Activated T-helper 2 cell treated with anti-CD3 and anti-CD28 coated beads, Interferon-gamma antibody, Interleukin-2, Interleukin-4, amounts not matched to agents 10 μg/mL and 5 μg/mL and 100 μg/mL, durations not matched to agents 14 hours and 24 hours and 36 hours (primary cell): ENCODE data around the gene NIPAL3. TPM values are rescaled to one million over a fixed set of nuclear protein-coding genes. Genes with fewer than 3 reads are reported as not detected.

ENCODE experiments used
- DNase-seq: peaks from one replicate; pipeline ENCODE4 v3.0.0; 2021; ENCODE audit warnings: low spot score
- H3K27ac Mint-ChIP-seq: one replicate; pipeline ENCODE4 v1.8.0; 2021; ENCODE audit warnings: mixed read lengths
- H3K27me3 Mint-ChIP-seq: one replicate; pipeline ENCODE4 v1.8.0; 2021; ENCODE audit warnings: low read depth, mixed read lengths
- H3K36me3 Mint-ChIP-seq: one replicate; pipeline ENCODE4 v1.8.0; 2021; ENCODE audit warnings: low read depth, mixed read lengths
- H3K4me1 Mint-ChIP-seq: one replicate; pipeline ENCODE4 v1.8.0; 2021; ENCODE audit warnings: low read depth, mixed read lengths
- H3K4me3 Mint-ChIP-seq: one replicate; pipeline ENCODE4 v1.8.0; 2021; ENCODE audit warnings: low read depth, mild to moderate bottlenecking, moderate library complexity, mixed read lengths
- H3K9me3 Mint-ChIP-seq: one replicate; pipeline ENCODE4 v1.8.0; 2021; ENCODE audit warnings: mixed read lengths
- intact Hi-C: fragments of 100-400 bp; cut with micrococcal nuclease; formaldehyde crosslinking; loops from one replicate; pipeline ENCODE4 v1.15.1; 2023
- total RNA-seq: library from RNA; stranded (reverse); gene quantifications from 2 replicates; pipeline ENCODE4 v1.2.3, GENCODE V29; 2022

NIPAL3 gene
- total RNA-seq, 1 donor from 2014 or later, result 24.6 TPM

DNA sequence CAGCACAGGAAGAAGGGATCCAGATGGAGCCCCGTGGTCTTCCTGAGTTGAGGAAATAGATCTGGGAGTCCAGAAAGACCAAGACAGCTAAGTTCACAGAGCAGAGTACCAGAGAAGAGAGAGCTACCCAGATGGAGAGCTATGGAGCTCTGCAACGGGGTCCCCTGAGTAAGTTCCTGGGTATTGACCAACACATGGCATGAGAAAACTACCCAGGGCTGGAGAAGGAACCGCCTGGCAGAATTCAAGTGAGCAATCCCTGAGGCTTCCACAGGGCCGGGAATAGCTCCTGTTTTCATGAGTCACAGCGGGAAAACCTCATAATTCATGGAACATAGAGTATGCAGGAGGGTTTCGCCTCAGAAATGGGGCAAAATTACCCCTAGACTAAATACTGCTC lies 21.7 kb upstream of the NIPAL3 start:
- peaks cover 3% of the 10 kb centered on the region for H3K36me3 Mint-ChIP-seq
- no peaks in the 10 kb centered on the region for H3K9me3 Mint-ChIP-seq
- DNase-seq, result no peak
- H3K27me3 Mint-ChIP-seq, result no peaks in the 10 kb centered on the region
- no peak overlapping the region for H3K27ac Mint-ChIP-seq
- no peak overlapping the region for H3K4me3 Mint-ChIP-seq
- intact Hi-C loops, result loop anchor here (5.0 kb wide), 1 partner anchor 322 kb away; no protein-coding TSS in a partner anchor
- H3K4me1 Mint-ChIP-seq, result peaks cover 14% of the 10 kb centered on the region

GRCh38 chr1:24400065-24400464 lies 15.5 kb upstream of the NIPAL3 start:
- Mint-ChIP-seq H3K27me3 (no peaks in the 10 kb centered on the region), H3K27ac (no peak overlapping the region), H3K4me3 (no peak overlapping the region), H3K4me1 (peaks cover 8% of the 10 kb centered on the region), H3K36me3 (peaks cover 13% of the 10 kb centered on the region), H3K9me3 (no peaks in the 10 kb centered on the region)
- intact Hi-C loops, result no loop called here
- DNase-seq, result no peak

DNA sequence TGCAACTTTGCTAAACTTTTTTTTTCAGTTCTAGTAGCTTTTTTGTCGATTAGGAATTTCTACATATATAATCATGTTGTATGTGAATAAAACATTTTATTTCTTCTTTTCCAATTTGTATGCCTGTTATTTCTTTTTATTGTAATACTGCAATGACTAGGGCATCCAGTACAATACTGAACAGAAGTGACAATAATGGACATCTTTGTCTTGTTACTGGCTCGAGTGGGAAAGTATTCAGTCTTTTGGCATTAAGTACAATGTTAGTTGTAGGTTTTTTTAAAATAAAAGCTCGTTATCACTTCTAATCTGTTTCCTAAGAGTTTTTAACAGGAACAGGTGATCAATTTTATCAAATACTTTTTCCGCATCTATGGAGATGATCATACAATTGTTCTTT lies 11.8 kb upstream of the NIPAL3 start:
- Mint-ChIP-seq H3K27ac (no peak overlapping the region), H3K9me3 (peaks cover 7% of the 10 kb centered on the region), H3K27me3 (peaks cover 2% of the 10 kb centered on the region), H3K4me1 (peaks cover 8% of the 10 kb centered on the region), H3K4me3 (no peak overlapping the region), H3K36me3 (peaks cover 16% of the 10 kb centered on the region)
- DNase-seq, result no peak
- intact Hi-C loops, result no loop called here

GRCh38 chr1:24406788-24407187 lies 8.8 kb upstream of the NIPAL3 start:
- peaks cover 2% of the 10 kb centered on the region for H3K27me3 Mint-ChIP-seq
- H3K36me3 Mint-ChIP-seq, result peaks cover 4% of the 10 kb centered on the region
- H3K4me1 Mint-ChIP-seq, result peaks cover 1% of the 10 kb centered on the region
- intact Hi-C loops, result no loop called here
- no peak overlapping the region for H3K27ac Mint-ChIP-seq
- no peak overlapping the region for H3K4me3 Mint-ChIP-seq
- DNase-seq, result no peak
- peaks cover 7% of the 10 kb centered on the region for H3K9me3 Mint-ChIP-seq

DNA sequence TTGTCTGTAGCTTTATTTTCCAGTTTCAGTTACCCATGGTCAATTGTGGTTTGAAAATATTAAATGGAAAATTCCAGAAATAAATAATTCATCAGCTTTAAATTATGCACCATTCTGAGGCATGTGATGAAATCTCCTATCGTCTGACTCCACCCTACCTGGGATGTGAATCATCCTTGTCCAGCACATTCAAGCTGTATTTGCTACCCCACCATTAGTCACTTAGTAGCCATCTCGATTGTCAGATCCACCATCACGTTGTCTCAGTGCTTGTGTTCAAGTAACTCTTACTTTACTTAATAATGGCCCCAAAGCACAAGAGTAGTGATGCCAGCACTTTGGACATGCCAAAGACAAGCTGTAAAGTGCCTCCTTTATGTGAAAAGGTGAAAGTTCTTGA lies 6.1 kb upstream of the NIPAL3 start:
- Mint-ChIP-seq H3K4me3 (no peak overlapping the region), H3K36me3 (peaks cover 4% of the 10 kb centered on the region), H3K9me3 (peaks cover 7% of the 10 kb centered on the region), H3K4me1 (peaks cover 13% of the 10 kb centered on the region), H3K27me3 (peaks cover 2% of the 10 kb centered on the region), H3K27ac (no peak overlapping the region)
- intact Hi-C loops, result no loop called here
- DNase-seq, result no peak

DNA sequence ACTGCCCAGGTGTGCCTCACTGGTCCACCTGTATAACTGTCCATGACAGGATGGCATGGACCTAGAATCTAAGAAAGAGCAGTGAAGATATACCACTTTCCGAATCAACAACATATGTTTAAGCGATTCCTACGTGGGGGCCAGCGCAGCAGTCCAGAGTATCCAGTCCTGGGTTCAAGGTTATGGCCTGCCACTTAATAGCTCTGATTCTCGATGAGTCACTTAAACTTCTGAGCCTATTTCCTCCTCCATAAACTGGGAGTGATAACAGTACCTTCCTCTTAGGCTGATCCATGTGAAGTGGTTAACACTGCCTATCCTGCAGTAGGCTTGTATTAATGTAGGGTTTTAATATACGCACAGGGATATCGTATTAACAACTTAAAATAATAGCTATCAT lies 4.9 kb upstream of the NIPAL3 start:
- no peak overlapping the region for H3K27ac Mint-ChIP-seq
- H3K27me3 Mint-ChIP-seq, result no peaks in the 10 kb centered on the region
- DNase-seq, result no peak
- peaks cover 7% of the 10 kb centered on the region for H3K9me3 Mint-ChIP-seq
- peaks cover 20% of the 10 kb centered on the region for H3K4me1 Mint-ChIP-seq
- H3K36me3 Mint-ChIP-seq, result peaks cover 4% of the 10 kb centered on the region
- intact Hi-C loops, result loop anchor here (5.0 kb wide), 1 partner anchor 218 kb away; no protein-coding TSS in a partner anchor
- no peak overlapping the region for H3K4me3 Mint-ChIP-seq

DNA sequence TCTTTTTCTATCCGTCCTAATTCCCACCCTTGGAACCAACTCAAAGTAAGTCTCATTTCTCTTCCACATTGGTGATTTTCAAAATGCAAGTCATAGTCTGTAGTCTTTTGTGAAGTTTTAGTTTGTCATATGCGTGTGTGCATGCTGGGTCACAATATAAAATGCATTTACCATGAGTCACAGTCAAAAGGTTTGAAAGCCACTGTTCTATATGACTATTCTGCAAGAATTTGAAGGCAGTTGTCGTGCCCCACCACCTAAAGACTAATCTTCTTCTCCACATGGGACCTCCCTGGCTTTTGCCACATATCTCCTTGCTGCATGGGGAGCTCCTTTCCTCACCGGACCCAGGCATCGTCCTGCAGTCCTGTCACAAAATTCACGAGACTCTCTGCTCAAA lies 3.6 kb upstream of the NIPAL3 start:
- Mint-ChIP-seq H3K36me3 (peaks cover 4% of the 10 kb centered on the region), H3K4me3 (peak overlapping the region; percentile 20), H3K9me3 (peaks cover 7% of the 10 kb centered on the region), H3K27ac (peak overlapping the region; percentile 48), H3K4me1 (peaks cover 30% of the 10 kb centered on the region), H3K27me3 (no peaks in the 10 kb centered on the region)
- intact Hi-C loops, result loop anchor here (2.0 to 5.0 kb wide), 2 partner anchors 220 to 231 kb away; partner anchors contain the start of gene SRRM1
- no peak for DNase-seq

DNA sequence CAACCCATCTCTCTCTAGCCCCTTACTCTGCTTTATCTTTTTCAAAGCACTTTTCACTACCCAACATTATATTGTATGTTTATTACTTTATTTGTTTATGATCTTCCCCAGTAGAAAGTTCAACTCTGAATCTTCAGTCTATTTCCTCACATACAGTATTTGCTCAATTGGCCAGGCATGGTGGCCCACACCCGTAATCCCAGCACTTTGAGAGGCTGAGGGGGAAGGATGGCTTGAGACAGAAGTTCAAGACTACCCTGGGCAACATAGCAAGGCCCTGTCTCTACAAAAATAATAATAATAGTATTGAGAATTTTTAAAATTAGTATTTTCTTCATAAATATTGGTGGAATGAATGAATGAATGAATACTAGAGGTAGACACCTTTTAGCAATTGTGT lies 3.2 kb upstream of the NIPAL3 start:
- Mint-ChIP-seq H3K27me3 (no peaks in the 10 kb centered on the region), H3K36me3 (peaks cover 4% of the 10 kb centered on the region), H3K27ac (no peak overlapping the region), H3K9me3 (peaks cover 7% of the 10 kb centered on the region), H3K4me3 (peak overlapping the region; percentile 86), H3K4me1 (peaks cover 34% of the 10 kb centered on the region)
- DNase-seq, result no peak
- intact Hi-C loops, result loop anchor here (2.0 to 5.0 kb wide), 2 partner anchors 220 to 230 kb away; partner anchors contain the start of gene SRRM1

DNA sequence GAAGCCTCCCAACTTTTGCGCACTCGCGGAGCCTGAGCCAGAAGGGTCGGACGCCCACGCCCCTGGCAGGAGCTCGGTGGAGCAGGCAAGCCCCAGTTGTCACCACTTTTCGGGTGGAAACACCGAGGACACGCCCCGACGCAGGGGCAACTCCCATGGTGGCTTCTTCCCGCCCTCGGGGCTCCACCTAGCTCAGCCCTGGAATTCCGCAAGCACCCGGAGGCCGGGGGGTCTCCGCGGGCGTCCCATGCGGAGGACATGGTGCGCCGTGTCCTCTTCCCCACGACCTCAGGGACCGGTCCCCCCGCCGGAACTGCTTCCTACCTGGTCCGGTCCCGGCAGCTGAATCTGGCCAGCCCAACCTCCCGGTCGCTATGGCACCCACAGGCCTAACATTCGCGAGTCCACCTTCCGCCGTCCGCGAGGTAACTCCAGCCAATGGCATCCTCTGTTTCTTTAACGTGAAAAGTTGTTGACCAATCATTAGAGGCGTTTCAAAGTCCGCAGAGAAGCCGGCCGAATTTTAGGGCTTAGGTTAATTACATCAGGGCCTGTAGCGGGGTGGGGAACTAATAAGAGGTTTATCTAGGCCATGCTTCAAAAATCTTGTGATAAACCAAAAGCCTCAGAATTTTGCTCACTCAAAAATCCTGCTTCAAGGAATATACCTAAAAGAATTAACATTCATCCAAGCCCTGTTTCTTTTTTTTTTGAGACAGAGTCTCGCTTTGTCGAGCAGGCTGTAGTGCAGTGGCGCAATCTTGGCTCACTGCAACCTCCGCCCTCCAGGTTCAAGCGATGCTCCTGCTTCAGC lies 2.0 kb upstream of the NIPAL3 start, which contains the start of gene STPG1:
STPG1 (minus strand) TSS at position 433 of the 814 bp plus-strand sequence. CDS start 12,394 bp downstream, outside the sequence.
- Mint-ChIP-seq H3K27me3 (no peaks in the 10 kb centered on the region), H3K27ac (peak within 1 kb of the TSS; percentile 75), H3K4me1 (peaks cover 38% of the 10 kb centered on the region), H3K9me3 (no peaks in the 10 kb centered on the region), H3K4me3 (peak within 1 kb of the TSS; percentile 86), H3K36me3 (peaks cover 2% of the 10 kb centered on the region)
- intact Hi-C loops, result loop anchor here (2.0 to 5.0 kb wide), 2 partner anchors 221 to 229 kb away; partner anchors contain the start of gene SRRM1
- DNase-seq, result peak; percentile 79

DNA sequence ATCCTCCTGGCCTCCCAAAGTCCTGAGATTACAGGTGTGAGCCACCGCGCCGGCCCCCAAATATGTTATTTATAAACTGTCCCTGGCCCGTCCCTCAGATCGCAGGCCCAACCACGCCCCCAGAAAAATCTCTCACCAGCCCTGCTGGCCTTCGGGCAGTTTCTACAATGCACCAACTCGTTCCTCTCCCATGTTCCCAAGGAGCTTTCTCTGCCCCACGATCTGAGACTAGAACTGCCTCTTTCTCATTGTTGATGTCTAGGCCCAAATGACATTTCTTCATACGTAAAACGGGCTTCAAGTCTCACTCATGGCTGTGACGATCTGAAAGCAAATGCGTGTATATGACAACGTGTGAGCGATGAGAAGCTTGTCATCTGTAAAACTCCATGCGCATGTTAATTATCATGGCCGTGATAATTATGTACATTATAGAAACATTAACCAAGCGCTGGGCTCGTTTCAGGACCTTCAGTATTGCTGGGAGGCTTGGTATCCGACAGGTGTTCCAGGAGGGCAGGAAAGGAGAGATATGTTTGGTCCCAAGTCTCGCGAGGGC lies 748 bp upstream of the NIPAL3 start:
- Mint-ChIP-seq H3K36me3 (peaks cover 11% of the 10 kb centered on the region), H3K4me1 (peaks cover 44% of the 10 kb centered on the region), H3K9me3 (no peaks in the 10 kb centered on the region), H3K27ac (peak overlapping the region; percentile 79), H3K4me3 (peak overlapping the region; percentile 96), H3K27me3 (no peaks in the 10 kb centered on the region)
- intact Hi-C loops, result loop anchor here (1.0 to 5.0 kb wide), 4 partner anchors 87 to 223 kb away; partner anchors contain the start of gene RCAN3
- no peak for DNase-seq

DNA sequence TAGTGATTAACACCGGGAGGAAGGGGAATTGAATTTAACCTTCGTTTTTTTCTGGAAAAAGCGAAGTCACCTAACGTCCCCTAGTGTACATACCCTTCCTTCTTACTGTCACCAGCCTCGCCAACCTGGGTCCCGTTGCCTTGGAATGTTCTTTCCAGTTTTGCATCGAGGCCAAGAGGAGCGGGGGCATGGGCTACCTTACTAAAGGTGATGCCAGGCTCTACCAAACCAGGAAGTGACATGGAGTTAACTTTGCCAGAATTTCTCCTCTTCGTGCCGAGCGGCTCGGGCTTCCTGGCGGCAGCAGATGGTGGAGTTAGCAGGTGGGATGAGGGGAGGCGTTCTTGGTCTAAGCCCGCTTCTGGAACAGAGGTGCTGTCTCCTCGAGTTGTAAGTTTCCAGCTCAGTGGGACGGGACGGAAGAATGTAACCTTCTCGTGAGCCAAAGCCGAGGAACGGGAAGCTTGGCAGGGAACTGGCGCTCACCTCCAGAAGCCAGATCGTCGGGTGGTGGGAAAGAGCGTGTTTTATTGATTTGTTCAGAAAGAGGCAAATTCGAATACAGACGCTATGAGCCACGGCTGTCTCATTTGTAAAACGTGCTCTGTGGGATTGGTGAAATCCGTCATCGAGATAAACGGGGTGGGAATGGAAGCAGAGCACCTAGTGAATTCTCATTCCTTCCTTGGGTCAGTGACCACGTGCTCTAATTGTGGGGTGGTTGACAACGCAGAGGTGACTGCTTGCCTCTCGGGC lies 486 bp downstream of the NIPAL3 start:
- Mint-ChIP-seq H3K4me3 (peak overlapping the region; percentile 96), H3K27ac (peak overlapping the region; percentile 87), H3K4me1 (peaks cover 47% of the 10 kb centered on the region), H3K27me3 (no peaks in the 10 kb centered on the region), H3K9me3 (no peaks in the 10 kb centered on the region), H3K36me3 (peaks cover 21% of the 10 kb centered on the region)
- intact Hi-C loops, result loop anchor here (1.0 to 2.0 kb wide), 4 partner anchors 86 to 171 kb away; partner anchors contain the start of gene RCAN3
- no peak for DNase-seq

DNA sequence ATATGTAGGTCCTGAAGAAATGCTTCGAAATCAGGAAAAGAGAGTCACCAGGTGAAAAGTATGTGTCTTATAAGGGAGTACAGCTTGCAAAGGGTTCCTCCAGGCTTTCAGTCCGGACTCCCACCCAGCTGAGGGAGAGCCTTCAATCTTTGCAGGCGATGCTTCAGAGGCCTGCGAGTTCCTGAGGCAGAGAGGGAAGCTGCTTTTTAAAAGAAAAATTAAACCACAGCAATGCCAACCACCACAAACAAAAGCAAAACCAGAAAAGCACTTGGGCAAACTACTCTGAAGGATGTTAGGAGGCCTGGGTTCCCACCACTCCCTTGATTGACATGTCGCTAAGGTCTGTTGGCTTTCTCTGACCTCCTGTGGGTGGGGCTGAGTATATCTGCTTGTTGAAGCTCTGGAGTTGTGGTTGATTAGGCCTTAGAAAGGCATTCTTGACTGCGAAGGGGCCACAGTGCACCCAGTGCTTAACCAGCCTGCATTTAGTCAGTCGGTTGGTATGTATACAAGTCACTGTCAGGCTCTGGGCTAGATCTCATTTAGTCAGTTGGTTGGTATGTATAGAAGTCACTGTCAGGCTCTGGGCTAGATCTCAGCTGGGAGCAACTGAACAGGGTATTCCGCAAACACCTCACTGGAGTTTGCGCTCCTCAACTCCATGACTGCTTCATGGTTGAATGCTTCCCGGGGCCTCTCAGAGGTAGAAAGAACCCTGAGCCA lies 1.2 kb downstream of the NIPAL3 start:
- H3K4me3 Mint-ChIP-seq, result peak overlapping the region; percentile 96
- intact Hi-C loops, result loop anchor here (2.0 kb wide), 1 partner anchor 170 kb away; no protein-coding TSS in a partner anchor

More for the DNA sequence above, 1.2 kb downstream of the NIPAL3 start:
- Mint-ChIP-seq H3K36me3 (peaks cover 26% of the 10 kb centered on the region), H3K27ac (peak overlapping the region; percentile 87), H3K9me3 (no peaks in the 10 kb centered on the region), H3K4me1 (peaks cover 46% of the 10 kb centered on the region), H3K27me3 (no peaks in the 10 kb centered on the region)
- DNase-seq, result peak; percentile 75
